Activated CD4-positive, alpha-beta memory T cell treated with anti-CD3 and anti-CD28 coated beads for 36 hours (primary cell): Measurements from ENCODE around the gene SEC14L5. TPM values are rescaled to one million over a fixed set of nuclear protein-coding genes. Genes with fewer than 3 reads are reported as not detected.

Experiments
- CTCF ChIA-PET: fragments of 350-600 bp; sonication (Branson Sonifier 250); formaldehyde crosslinking; loops from one replicate; lab custom pipeline; 2021; ENCODE audit warnings: antibody characterized with exemption, inconsistent platforms; lab: Charles Lee
- POLR2A ChIA-PET: fragments of 350-600 bp; sonication (Branson Sonifier 250); formaldehyde crosslinking; loops from one replicate; lab custom pipeline; 2021; ENCODE audit warnings: antibody characterized with exemption; lab: Charles Lee
- DNase-seq: peaks from one replicate; pipeline ENCODE4 v3.0.0-alpha.2; 2020
- H3K27ac Mint-ChIP-seq: one replicate; pipeline ENCODE4 v1.8.0; 2021; ENCODE audit warnings: mixed read lengths
- H3K27me3 Mint-ChIP-seq: one replicate; pipeline ENCODE4 v1.8.0; 2021; ENCODE audit warnings: mixed read lengths
- H3K36me3 Mint-ChIP-seq: one replicate; pipeline ENCODE4 v1.8.0; 2021; ENCODE audit warnings: mixed read lengths
- H3K4me1 Mint-ChIP-seq: one replicate; pipeline ENCODE4 v1.8.0; 2021; ENCODE audit warnings: low read depth, mixed read lengths
- H3K4me3 Mint-ChIP-seq: one replicate; pipeline ENCODE4 v1.8.0; 2021; ENCODE audit warnings: mild to moderate bottlenecking, mixed read lengths
- H3K9me3 Mint-ChIP-seq: one replicate; pipeline ENCODE4 v1.8.0; 2021; ENCODE audit warnings: mixed read lengths
- intact Hi-C: fragments of 100-400 bp; cut with micrococcal nuclease; formaldehyde crosslinking; loops from one replicate; pipeline ENCODE4 v1.15.1; 2023
- total RNA-seq, 2 experiments: library from RNA; stranded (reverse); gene quantifications; one replicate each; pipeline ENCODE4 v1.2.3, GENCODE V29; 2021

Gene SEC14L5
- total RNA-seq, 2 experiments from 2014 or later: 0.07 TPM; not detected in 1

DNA sequence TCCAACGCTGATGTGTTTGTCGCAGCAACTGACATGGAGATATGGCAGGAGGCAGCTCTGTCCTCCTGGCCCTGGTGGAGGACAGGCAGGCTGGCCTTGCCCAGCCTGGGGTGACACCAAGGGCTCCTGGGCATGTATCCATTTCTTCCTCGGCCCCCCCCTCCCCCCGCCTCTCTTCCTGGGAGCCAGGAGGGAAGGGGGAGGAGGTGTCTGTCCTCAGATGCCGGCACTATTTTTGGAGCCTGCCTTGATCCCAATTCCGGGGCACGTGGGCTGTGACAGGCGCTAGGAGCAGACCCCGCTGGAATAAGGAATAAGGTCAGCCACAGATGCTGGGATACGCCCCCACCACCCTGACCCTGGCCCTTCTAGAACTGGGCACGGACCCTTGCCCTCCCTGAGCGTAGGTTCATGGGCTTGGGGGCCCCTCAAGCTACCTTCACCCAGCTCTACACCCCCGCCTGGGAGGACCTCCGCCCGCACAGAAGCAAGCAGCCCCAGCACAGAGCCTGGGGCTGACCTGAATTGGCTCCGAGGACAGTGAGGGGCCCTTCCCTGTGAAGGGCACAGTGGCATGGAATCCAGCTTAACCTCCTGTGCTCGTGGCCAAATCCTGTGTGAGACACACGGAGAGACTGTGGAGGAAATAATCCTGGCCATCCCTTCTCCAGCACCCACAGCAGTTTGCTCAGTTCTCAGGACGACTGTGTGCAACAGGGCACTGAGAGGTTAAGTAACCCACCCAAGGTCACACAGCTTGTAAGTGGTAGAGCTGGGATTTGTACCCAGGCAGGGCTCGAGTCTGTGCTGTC, 24.1 kb downstream of the SEC14L5 start:
- intact Hi-C loops: no loop called here
- DNase-seq: no peak
- Mint-ChIP-seq H3K27ac (no peak overlapping the region), H3K4me1 (no peaks in the 10 kb centered on the region), H3K9me3 (no peaks in the 10 kb centered on the region), H3K36me3 (no peaks in the 10 kb centered on the region), H3K4me3 (no peak overlapping the region), H3K27me3 (peaks cover 8% of the 10 kb centered on the region)
- CTCF ChIA-PET: no interaction called here
- POLR2A ChIA-PET: no interaction called here

DNA sequence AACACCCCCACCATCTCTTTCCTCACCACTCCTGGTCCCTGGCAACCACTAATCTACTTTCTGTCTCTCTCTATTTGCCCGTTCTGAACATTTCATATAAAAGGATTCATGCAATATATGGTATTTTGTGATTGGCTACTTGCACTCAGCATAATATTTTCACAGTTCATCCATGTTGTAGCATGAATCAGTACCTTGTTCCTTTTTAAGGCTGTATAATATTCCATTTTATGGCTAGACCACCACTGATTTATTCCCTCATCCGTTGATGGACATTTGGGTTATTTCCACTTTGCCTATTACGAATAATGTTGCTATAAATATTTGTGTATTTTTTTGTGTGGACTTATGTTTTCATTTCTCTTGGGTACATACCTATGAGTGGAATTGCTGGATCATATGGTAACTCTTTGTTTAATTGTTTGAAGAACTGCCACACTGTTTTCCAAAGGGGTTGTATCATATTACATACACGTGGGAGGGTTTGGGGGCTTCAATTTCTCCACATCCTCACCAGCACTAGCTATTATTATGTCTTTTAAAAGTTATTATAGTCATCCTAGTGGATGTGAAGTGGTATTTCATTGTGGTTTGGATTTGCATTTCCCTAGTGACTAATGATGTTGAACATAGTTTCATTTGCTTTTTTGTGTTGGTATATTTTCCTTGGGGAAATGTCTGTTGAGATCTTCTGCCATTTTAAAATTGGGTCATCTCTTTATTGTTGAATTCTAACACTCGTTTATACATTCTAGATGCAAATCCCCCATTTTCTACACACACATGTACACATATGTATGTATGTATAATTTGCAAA, 26.3 kb downstream of the SEC14L5 start:
- no peak for DNase-seq
- intact Hi-C loops: no loop called here
- no peak overlapping the region for H3K27ac Mint-ChIP-seq

DNA sequence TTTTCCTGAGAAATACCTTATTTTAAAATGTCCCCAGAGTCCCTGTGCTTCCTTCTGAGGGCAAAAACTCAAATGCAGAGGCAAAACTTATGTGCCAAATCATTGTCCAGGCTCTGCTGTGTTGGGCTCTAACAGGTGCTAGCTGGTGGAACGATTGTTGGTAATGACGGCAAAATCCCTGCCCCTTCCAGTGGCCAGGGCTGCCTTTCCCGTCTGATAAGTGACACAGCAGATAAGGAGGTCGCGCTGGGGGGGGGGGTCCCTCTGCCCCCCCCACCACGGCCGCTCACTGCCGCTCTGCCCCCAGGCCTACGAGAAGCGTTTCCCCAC, 29.1 kb downstream of the SEC14L5 start:
- H3K27ac Mint-ChIP-seq: no peak overlapping the region
- no peak for DNase-seq
- CTCF ChIA-PET: no interaction called here
- H3K36me3 Mint-ChIP-seq: no peaks in the 10 kb centered on the region
- intact Hi-C loops: no loop called here
- H3K9me3 Mint-ChIP-seq: no peaks in the 10 kb centered on the region
- peaks cover 36% of the 10 kb centered on the region for H3K27me3 Mint-ChIP-seq
- no peak overlapping the region for H3K4me3 Mint-ChIP-seq
- POLR2A ChIA-PET: no interaction called here
- H3K4me1 Mint-ChIP-seq: no peaks in the 10 kb centered on the region

More for the DNA sequence above, 26.3 kb downstream of the SEC14L5 start:
- no peaks in the 10 kb centered on the region for H3K9me3 Mint-ChIP-seq
- ChIA-PET CTCF (no interaction called here), POLR2A (no interaction called here)
- H3K27me3 Mint-ChIP-seq: peaks cover 25% of the 10 kb centered on the region
- no peaks in the 10 kb centered on the region for H3K4me1 Mint-ChIP-seq
- H3K36me3 Mint-ChIP-seq: no peaks in the 10 kb centered on the region
- no peak overlapping the region for H3K4me3 Mint-ChIP-seq

DNA sequence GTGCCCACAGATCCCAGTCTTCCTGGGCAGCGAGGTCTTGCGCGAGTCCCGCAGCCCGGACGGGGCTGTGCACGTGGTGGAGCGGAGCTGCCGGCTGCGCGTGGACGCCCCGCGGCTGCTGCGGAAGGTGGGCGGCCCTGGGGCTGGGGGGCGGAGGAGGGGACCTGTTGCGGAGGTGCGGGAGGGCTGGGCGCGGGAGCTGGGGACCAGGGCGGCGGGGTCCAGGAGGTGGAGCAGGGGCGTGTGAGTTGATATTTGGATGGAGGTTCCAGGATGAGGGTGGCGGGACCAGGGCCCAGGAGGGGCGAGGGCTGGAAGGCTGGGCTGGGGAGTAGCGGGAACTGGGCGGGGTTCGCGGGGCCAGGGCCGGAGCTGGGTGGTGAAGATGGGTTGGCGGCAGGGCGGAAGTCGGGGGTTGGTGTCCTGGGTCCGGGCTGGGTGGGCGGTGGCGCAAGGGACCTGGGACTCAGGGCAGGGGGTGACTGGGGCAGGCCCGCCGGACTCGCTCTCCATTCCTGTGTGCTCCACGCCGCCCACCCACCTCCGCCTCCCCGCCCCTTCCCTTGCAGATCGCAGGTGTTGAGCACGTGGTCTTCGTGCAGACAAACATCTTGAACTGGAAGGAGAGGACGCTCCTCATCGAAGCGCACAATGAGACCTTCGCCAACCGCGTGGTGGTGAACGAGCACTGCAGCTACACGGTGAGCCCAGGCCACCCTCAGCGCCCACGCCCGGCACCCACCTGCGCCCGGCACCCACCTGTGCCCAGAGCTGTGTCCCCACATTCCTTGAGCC, 29.6 kb downstream of the SEC14L5 start:
- H3K27me3 Mint-ChIP-seq: peaks cover 36% of the 10 kb centered on the region
- POLR2A ChIA-PET: no interaction called here

DNA sequence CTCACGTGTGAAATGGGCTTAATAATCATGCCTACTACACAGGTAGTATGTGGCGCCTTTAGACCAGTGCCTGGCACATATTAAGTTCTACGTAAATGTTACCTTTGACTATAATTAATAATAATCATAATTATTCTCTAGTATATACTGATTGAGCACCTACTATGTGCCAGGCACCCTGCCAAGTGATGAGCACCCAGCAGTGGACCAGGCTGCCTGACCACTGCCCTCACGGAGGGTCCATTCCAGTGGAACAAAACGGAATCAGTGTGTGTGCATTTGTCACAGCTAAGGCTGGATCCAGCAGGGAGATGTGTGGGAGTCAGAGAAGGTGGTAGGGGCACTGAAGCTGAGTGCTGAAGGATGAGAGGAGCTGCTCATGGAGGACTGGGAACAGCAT, 30.5 kb downstream of the SEC14L5 start:
- no peaks in the 10 kb centered on the region for H3K36me3 Mint-ChIP-seq
- no peak overlapping the region for H3K27ac Mint-ChIP-seq
- DNase-seq: no peak
- H3K27me3 Mint-ChIP-seq: peaks cover 36% of the 10 kb centered on the region
- H3K4me3 Mint-ChIP-seq: no peak overlapping the region
- POLR2A ChIA-PET: no interaction called here
- H3K4me1 Mint-ChIP-seq: no peaks in the 10 kb centered on the region
- intact Hi-C loops: no loop called here
- no peaks in the 10 kb centered on the region for H3K9me3 Mint-ChIP-seq
- CTCF ChIA-PET: no interaction called here

More for the DNA sequence above, 29.6 kb downstream of the SEC14L5 start:
- CTCF ChIA-PET: no interaction called here
- no peaks in the 10 kb centered on the region for H3K9me3 Mint-ChIP-seq
- H3K36me3 Mint-ChIP-seq: no peaks in the 10 kb centered on the region
- no peak overlapping the region for H3K4me3 Mint-ChIP-seq
- no peaks in the 10 kb centered on the region for H3K4me1 Mint-ChIP-seq
- intact Hi-C loops: no loop called here
- no peak for DNase-seq
- H3K27ac Mint-ChIP-seq: no peak overlapping the region

DNA sequence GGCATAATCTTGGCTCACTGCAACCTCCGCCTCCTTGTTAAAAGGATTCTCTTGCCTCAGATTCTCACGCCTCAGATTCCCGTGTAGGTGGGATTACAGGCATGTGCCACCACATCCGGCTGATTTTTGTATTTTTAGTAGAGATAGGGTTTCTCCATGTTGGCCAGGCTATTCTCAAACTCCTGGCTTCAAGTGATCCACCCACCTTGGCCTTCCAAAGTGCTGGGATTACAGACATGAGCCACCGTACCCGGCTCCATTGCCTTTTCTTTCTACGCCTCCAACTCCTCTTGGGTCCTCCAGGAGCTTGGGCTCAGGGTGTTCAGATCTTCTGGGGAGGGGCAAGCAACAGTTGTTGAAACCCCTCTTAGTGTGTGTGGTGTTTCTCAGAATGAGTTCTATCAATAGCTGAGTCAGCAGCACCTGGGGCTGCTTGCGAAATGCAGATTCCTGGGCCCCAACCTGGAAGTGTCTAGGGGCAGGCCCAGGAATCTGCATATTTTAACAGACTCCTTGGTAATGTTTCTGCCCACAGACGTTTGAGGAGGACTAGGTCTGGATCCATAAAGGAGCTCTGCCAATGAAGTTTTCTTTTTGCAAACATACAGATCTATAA, 31.4 kb downstream of the SEC14L5 start:
- no peak overlapping the region for H3K4me3 Mint-ChIP-seq
- no peaks in the 10 kb centered on the region for H3K36me3 Mint-ChIP-seq
- no peaks in the 10 kb centered on the region for H3K4me1 Mint-ChIP-seq
- H3K27me3 Mint-ChIP-seq: peaks cover 39% of the 10 kb centered on the region
- intact Hi-C loops: no loop called here
- no peak for DNase-seq
- no peak overlapping the region for H3K27ac Mint-ChIP-seq
- ChIA-PET CTCF (no interaction called here), POLR2A (no interaction called here)
- H3K9me3 Mint-ChIP-seq: no peaks in the 10 kb centered on the region

DNA sequence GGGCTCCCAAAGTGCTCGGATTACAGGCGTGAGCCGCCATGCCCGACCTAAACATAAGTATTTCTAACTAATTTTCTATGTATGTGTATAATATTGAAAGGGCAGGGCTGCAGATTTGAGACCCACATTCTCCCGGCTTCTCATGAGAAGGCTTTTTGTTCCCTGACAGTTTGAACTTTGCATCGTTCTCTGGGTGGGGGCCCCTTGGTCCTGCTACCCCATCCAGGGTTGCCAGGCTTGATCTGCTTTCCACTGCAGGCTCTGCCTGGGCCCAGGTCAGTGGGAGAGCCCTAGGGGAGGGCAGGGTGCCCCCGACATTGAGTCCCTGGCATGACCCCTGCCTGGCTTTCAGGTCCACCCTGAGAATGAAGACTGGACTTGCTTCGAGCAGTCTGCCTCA, 32.3 kb downstream of the SEC14L5 start:
- POLR2A ChIA-PET: no interaction called here
- CTCF ChIA-PET: no interaction called here
- no peaks in the 10 kb centered on the region for H3K4me1 Mint-ChIP-seq
- intact Hi-C loops: no loop called here
- H3K9me3 Mint-ChIP-seq: no peaks in the 10 kb centered on the region
- H3K4me3 Mint-ChIP-seq: no peak overlapping the region
- peaks cover 39% of the 10 kb centered on the region for H3K27me3 Mint-ChIP-seq
- H3K27ac Mint-ChIP-seq: no peak overlapping the region
- no peaks in the 10 kb centered on the region for H3K36me3 Mint-ChIP-seq
- no peak for DNase-seq

DNA sequence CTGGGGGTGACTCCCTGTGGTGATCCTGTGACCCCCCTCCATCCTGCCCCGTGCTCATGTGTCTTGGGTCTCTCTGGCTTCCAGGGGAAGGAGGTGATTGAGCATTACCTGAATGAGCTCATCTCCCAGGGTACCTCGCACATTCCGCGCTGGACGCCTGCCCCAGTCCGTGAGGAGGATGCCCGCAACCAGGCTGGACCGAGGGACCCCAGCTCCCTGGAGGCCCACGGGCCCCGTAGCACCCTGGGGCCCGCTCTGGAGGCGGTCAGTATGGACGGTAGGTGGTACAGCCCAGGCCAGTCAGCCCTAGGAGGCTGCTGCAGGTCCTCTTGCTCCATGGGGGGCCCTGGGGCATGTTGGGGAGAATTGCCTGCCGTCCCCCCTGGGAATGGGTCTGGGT, 33.6 kb downstream of the SEC14L5 start:
- H3K36me3 Mint-ChIP-seq: no peaks in the 10 kb centered on the region
- intact Hi-C loops: no loop called here
- H3K27me3 Mint-ChIP-seq: peaks cover 36% of the 10 kb centered on the region

DNA sequence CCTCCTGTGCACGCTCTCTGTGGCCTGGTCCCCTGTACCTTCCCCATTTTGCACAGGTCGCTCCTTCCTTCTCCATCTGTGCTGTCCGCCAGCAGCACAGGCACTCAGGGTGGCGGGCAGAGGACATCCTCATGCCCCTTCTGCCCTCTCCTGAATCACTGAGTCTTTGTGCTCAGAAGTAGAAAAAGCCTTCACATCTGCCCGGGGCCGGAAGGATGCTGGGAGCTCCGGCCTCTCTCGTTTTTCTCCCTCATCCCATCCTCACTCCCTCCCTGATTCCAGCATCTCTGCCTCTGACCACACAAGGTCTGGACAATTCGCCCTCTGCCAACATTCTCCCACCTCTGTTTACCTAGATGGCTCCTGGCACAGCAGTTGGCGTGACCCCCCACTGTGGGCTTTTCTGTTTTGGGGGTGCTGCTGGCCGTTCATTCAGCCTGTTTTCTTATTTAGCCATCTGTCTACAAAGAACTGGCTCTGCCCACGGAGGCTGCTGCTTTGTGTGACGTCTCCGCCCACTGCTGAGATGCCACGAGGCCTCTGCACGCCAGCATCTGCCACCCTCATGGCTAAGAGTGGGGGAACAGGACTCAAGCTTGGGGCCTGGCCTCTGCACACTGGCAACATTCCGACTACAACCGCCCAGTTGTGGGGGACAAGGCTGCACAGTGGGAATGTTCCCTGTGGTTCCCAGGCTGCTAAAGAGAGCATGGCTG, 36.7 kb downstream of the SEC14L5 start:
- intact Hi-C loops: no loop called here
- Mint-ChIP-seq H3K9me3 (no peaks in the 10 kb centered on the region), H3K36me3 (no peaks in the 10 kb centered on the region), H3K4me1 (no peaks in the 10 kb centered on the region), H3K4me3 (no peak overlapping the region), H3K27ac (no peak overlapping the region), H3K27me3 (peaks cover 13% of the 10 kb centered on the region)
- POLR2A ChIA-PET: no interaction called here
- no peak for DNase-seq
- CTCF ChIA-PET: no interaction called here

More for the DNA sequence above, 33.6 kb downstream of the SEC14L5 start:
- H3K4me1 Mint-ChIP-seq: no peaks in the 10 kb centered on the region
- no peaks in the 10 kb centered on the region for H3K9me3 Mint-ChIP-seq
- no peak overlapping the region for H3K27ac Mint-ChIP-seq
- ChIA-PET POLR2A (no interaction called here), CTCF (no interaction called here)
- DNase-seq: no peak
- no peak overlapping the region for H3K4me3 Mint-ChIP-seq

DNA sequence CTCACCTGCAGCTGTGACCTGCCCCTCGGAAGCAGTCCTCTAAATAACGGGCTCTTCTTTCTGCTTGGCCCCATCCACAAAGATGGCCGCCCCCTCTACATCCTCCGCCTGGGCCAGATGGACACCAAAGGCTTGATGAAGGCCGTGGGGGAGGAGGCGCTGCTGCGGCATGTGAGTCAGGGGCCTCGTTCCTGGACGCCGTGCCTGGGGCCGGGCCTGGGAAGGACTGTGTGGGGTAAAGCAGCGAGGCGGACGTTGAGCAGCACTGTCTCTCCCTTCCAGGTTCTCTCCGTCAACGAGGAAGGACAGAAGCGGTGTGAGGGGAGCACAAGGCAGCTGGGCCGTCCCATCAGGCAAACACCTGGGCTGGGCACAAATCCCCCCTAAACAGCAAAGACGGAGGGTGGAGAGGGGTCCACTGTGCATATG, 42.5 kb downstream of the SEC14L5 start:
- no peaks in the 10 kb centered on the region for H3K9me3 Mint-ChIP-seq
- H3K27me3 Mint-ChIP-seq: peaks cover 9% of the 10 kb centered on the region
- no peaks in the 10 kb centered on the region for H3K4me1 Mint-ChIP-seq
- H3K27ac Mint-ChIP-seq: no peak overlapping the region
- ChIA-PET POLR2A (no interaction called here), CTCF (no interaction called here)
- intact Hi-C loops: no loop called here
- H3K4me3 Mint-ChIP-seq: no peak overlapping the region
- H3K36me3 Mint-ChIP-seq: no peaks in the 10 kb centered on the region
- no peak for DNase-seq

DNA sequence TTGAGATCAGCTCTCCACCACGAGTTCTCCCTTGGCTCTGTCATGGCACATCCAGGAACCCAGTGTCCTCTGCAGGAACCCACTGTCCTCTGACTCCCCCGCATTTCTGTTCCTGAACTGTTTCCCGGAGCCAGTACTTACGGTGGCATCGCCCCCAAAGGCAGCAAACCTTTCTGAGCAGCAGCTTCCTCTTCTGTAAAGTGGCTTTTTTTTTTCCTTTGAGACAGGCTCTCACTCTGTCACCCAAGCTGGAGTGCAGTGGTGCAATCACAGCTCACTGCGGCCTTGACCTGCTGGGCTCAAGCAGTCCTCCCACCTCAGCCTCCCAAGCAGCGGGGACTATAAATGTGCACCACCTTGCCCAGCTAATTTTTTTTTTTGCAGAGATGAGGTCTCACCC, 43.4 kb downstream of the SEC14L5 start:
- peaks cover 9% of the 10 kb centered on the region for H3K27me3 Mint-ChIP-seq
- H3K9me3 Mint-ChIP-seq: no peaks in the 10 kb centered on the region
- POLR2A ChIA-PET: no interaction called here
- H3K4me1 Mint-ChIP-seq: no peaks in the 10 kb centered on the region
- H3K27ac Mint-ChIP-seq: no peak overlapping the region
- H3K4me3 Mint-ChIP-seq: no peak overlapping the region
- no peaks in the 10 kb centered on the region for H3K36me3 Mint-ChIP-seq
- no peak for DNase-seq
- intact Hi-C loops: no loop called here
- CTCF ChIA-PET: no interaction called here
